ENCODE measurements around the gene HIVEP3.
A peak's percentile ranks its signal among the peaks of the same experiment; 100 is the strongest.

Gene HIVEP3

GRCh38 chr1:41674522-41674921, 244.2 kb downstream of the HIVEP3 start:
- no peak for TF ChIP-seq CTCF (IDR thresholded peaks at IDR 0.05; ENCODE audit: insufficient read depth, low read depth, low read length, missing control alignments)
- H3K4me3 ChIP-seq (ENCODE audit: low read depth, low read length), result no peak overlapping the region
- no peak for DNase-seq (ENCODE audit: low read depth)

GRCh38 chr1:41673806-41674205, 244.9 kb downstream of the HIVEP3 start:
- peak; percentile 58 for DNase-seq (ENCODE audit: low read depth)
- TF ChIP-seq CTCF (IDR thresholded peaks at IDR 0.05; ENCODE audit: insufficient read depth, low read depth, low read length, missing control alignments), result no peak
- no peak overlapping the region for H3K4me3 ChIP-seq (ENCODE audit: low read depth, low read length)

GRCh38 chr1:41673378-41673777, 245.3 kb downstream of the HIVEP3 start:
- peak overlapping the region; percentile 3; the same call in 1 of the 2 replicates for H3K4me3 ChIP-seq (ENCODE audit: low read depth, low read length)

GRCh38 chr1:41672641-41673361, 245.9 kb downstream of the HIVEP3 start:
- peak overlapping the region; percentile 3; the same call in 1 of the 2 replicates for H3K4me3 ChIP-seq (ENCODE audit: low read depth, low read length)
- no peak for DNase-seq (ENCODE audit: low read depth)

More at GRCh38 chr1:41673378-41673777, 245.3 kb downstream of the HIVEP3 start:
- peak; percentile 82 for DNase-seq (ENCODE audit: low read depth)
- no peak for TF ChIP-seq CTCF (IDR thresholded peaks at IDR 0.05; ENCODE audit: insufficient read depth, low read depth, low read length, missing control alignments)

GRCh38 chr1:41672173-41672572, 246.5 kb downstream of the HIVEP3 start:
- no peak for DNase-seq (ENCODE audit: low read depth)
- no peak overlapping the region for H3K4me3 ChIP-seq (ENCODE audit: low read depth, low read length)
- TF ChIP-seq CTCF (IDR thresholded peaks at IDR 0.05; ENCODE audit: insufficient read depth, low read depth, low read length, missing control alignments), result no peak

More at GRCh38 chr1:41672641-41673361, 245.9 kb downstream of the HIVEP3 start:
- TF ChIP-seq CTCF (IDR thresholded peaks at IDR 0.05; ENCODE audit: insufficient read depth, low read depth, low read length, missing control alignments), result no peak

- no peak overlapping the region for H3K4me3 ChIP-seq (ENCODE audit: low read depth, low read length)
- TF ChIP-seq CTCF (IDR thresholded peaks at IDR 0.05; ENCODE audit: insufficient read depth, low read depth, low read length, missing control alignments), result no peak
- DNase-seq (ENCODE audit: low read depth), result no peak
Measured at GRCh38 chr1:41671116-41671755, 247.5 kb downstream of the HIVEP3 start.

Measured in GM12865 (cell line).